Measurements from ENCODE around the gene SPNS2. TPM values are rescaled to one million over a fixed set of nuclear protein-coding genes. Genes with fewer than 3 reads are reported as not detected.

Gene SPNS2
- total and polyA plus RNA-seq, 2 of the 8 experiments (the other 6 are each of a cell fraction or from before 2014, with no cell fraction given), result 1.2 to 1.5 TPM

- no peak overlapping the region for H3K4ac ChIP-seq (replicated peaks; ENCODE audit: insufficient read length, low read depth, low read length)
- H4K91ac ChIP-seq (replicated peaks; ENCODE audit: insufficient read length, low read length), result no peak overlapping the region
- no peak overlapping the region for H4K5ac ChIP-seq (ENCODE audit: insufficient read length, low read depth, low read length)
- H2BK15ac ChIP-seq (ENCODE audit: low read length), result no peak overlapping the region
- CTCF ChIA-PET (ENCODE audit: partially characterized antibody), result interaction anchor here (0.6 to 3.6 kb wide), 12 partner anchors 10 to 1808 kb away, joined by 3 to 15 read pairs (median 4); no protein-coding TSS in a partner anchor
- H3K4me1 ChIP-seq (replicated peaks in 1 of 4; ENCODE audit: control insufficient read depth in 3 of 4, insufficient read depth in 4 of 4, low read length in 3 of 4), result peaks cover 0 to 29% (median 16%) of the 10 kb centered on the region in 4 experiments; a peak in 6 of 7 replicates
- H2BK12ac ChIP-seq (ENCODE audit: low read depth, low read length), result no peak overlapping the region
- DNase-seq (ENCODE audit: low read depth in 1 of 2, low spot score in 2 of 2) (no peak), FAIRE-seq (no peak)
- no peak overlapping the region for H2AFZ ChIP-seq (ENCODE audit: low read length)
- H2AK5ac ChIP-seq (ENCODE audit: low read depth, low read length), result no peak overlapping the region
- H3K9ac ChIP-seq (replicated peaks in 1 of 4; ENCODE audit: extremely low read depth in 1 of 4, low read depth in 3 of 4, low read length in 3 of 4), result no peak overlapping the region
- peaks cover 19 to 48% (median 31%) of the 10 kb centered on the region in 4 experiments; a peak in 7 of 8 replicates for H3K36me3 ChIP-seq (ENCODE audit: control insufficient read depth in 2 of 4, insufficient read depth in 4 of 4, low read length in 3 of 4)
- no peak overlapping the region for H3K14ac ChIP-seq (ENCODE audit: insufficient read length)
- H3K79me2 ChIP-seq (ENCODE audit: control insufficient read depth in 1 of 2, insufficient read depth in 2 of 2, low read length in 2 of 2), result no peaks in the 10 kb centered on the region
- WGBS, 2 experiments (ENCODE audit: extremely low coverage in 1 of 2, insufficient coverage in 1 of 2, insufficient read length in 1 of 2, insufficient replicate concordance in 2 of 2, low coverage in 1 of 2, low lambda C conversion rate in 2 of 2, missing lambda C conversion rate in 1 of 2), result 87% methylated on average over 12 of the region's 13 CpGs; no CpG with 5 or more reads in 1 of the 2 experiments
- peaks cover 0 to 8% (median 4%) of the 10 kb centered on the region in 4 experiments; a peak in 3 of 7 replicates for H3K27me3 ChIP-seq (replicated peaks in 1 of 4; ENCODE audit: control insufficient read depth in 3 of 4, extremely low read depth in 1 of 4, insufficient read depth in 3 of 4, low read length in 3 of 4)
- no peak overlapping the region for H3K4me3 ChIP-seq (ENCODE audit: extremely low read depth in 1 of 4, insufficient read depth in 2 of 4, low read depth in 3 of 4, low read length in 4 of 4)
- no peak overlapping the region for H3K18ac ChIP-seq (ENCODE audit: extremely low read depth, low read length)
- no peak overlapping the region for H3K56ac ChIP-seq (replicated peaks; ENCODE audit: insufficient read length, low read depth, low read length)
- no peaks in the 10 kb centered on the region for H3K79me1 ChIP-seq (ENCODE audit: low read depth, low read length)
- H2BK20ac ChIP-seq (ENCODE audit: low read length), result no peak overlapping the region
- H4K20me1 ChIP-seq (replicated peaks in 1 of 2; ENCODE audit: control insufficient read depth in 1 of 2, insufficient read depth in 2 of 2, low read length in 2 of 2), result peaks cover 11 to 27% of the 10 kb centered on the region in 2 experiments
- no peak overlapping the region for H2BK5ac ChIP-seq (ENCODE audit: low read depth, low read length)
- no peak overlapping the region for H3K23ac ChIP-seq (ENCODE audit: insufficient read length)
- H2BK120ac ChIP-seq (replicated peaks; ENCODE audit: low read depth, low read length), result no peak overlapping the region
- no peak overlapping the region for H4K8ac ChIP-seq (ENCODE audit: extremely low read depth, insufficient read depth, low read length)
- no peak overlapping the region for H3K4me2 ChIP-seq (ENCODE audit: insufficient read depth in 1 of 2, low read depth in 2 of 2, low read length in 2 of 2)
- no peak overlapping the region for H3K27ac ChIP-seq (ENCODE audit: low read depth, low read length)
- POLR2A ChIA-PET (ENCODE audit: partially characterized antibody), result interaction anchor here (0.9 to 37.1 kb wide), 7 partner anchors 8 to 117 kb away, joined by 3 to 546 read pairs (median 5); partner anchors contain the start of genes GGT6, MYBBP1A and SPNS3
- H3K23me2 ChIP-seq (ENCODE audit: low read depth, low read length), result peaks cover 4% of the 10 kb centered on the region; the same call in 1 of the 2 replicates
- no peaks in the 10 kb centered on the region for H3K9me3 ChIP-seq (ENCODE audit: insufficient read depth in 2 of 2, low read depth in 1 of 2, low read length in 1 of 2)
- no peak for TF ChIP-seq CREB1 (IDR thresholded peaks at IDR 0.05)
These were observed 39.7 kb downstream of the SPNS2 start for GRCh38 chr17:4538236-4539002.
